Body of pancreas (tissue), 4 donors: ENCODE measurements around the gene GCNA.

Experiments used
- CTCF ChIP-seq, 7 experiments: fragments of 450-650 bp in 4 of 7; fragments of 200-600 bp in 3 of 7; sonication (generic) in 3 of 7; IDR thresholded peaks; one replicate each; pipeline ENCODE4 v1.5.1; 2016 to 2019; ENCODE audit warnings: antibody characterized with exemption in 7 of 7
- POLR2A ChIP-seq, 3 donors: fragments of 450-650 bp; IDR thresholded peaks; one replicate each; pipeline ENCODE4 v1.6.1; 2016; ENCODE audit warnings: antibody characterized with exemption in 3 of 3, mild to moderate bottlenecking in 2 of 3

GRCh38 chrX:71573590-71573989 is 4.6 kb upstream of the GCNA start:
- TF ChIP-seq CTCF (IDR thresholded peaks at IDR 0.05), result no peak
- TF ChIP-seq POLR2A (IDR thresholded peaks at IDR 0.05), result no peak
